BJ (cell line): ENCODE results near the gene HS6ST2. TPM values are rescaled to one million over a fixed set of nuclear protein-coding genes. Genes with fewer than 3 reads are reported as not detected.
"Not testable (repeated sequence)": the region's sequence is repeated elsewhere in the genome, so short reads cannot be mapped to it uniquely, and the experiment has no call there.

Source experiments
- CTCF ChIA-PET: fragments of 350-600 bp; formaldehyde crosslinking; extraction: SDS; loops from one replicate; lab custom pipeline; 2021; ENCODE audit warnings: antibody characterized with exemption, inconsistent platforms; lab: Yijun Ruan, JAX
- POLR2A ChIA-PET: fragments of 300-600 bp; sonication (Branson Sonifier 250); formaldehyde crosslinking; extraction: SDS; loops from one replicate; lab custom pipeline; 2021; ENCODE audit warnings: antibody characterized with exemption; lab: Charles Lee
- DNase-seq: peaks from one replicate; pipeline ENCODE4 v3.0.0-alpha.2; 2011; ENCODE audit warnings: low read depth
- H3K27me3 ChIP-seq: 2 replicates; pipeline ENCODE4 v1.6.0; 2011; ENCODE audit warnings: low read length; ENCODE audit not compliant: control insufficient read depth, insufficient read depth
- H3K36me3 ChIP-seq: 2 replicates; pipeline ENCODE4 v1.5.1; 2011; ENCODE audit warnings: low read length; ENCODE audit not compliant: control insufficient read depth, insufficient read depth
- H3K4me3 ChIP-seq: 2 replicates; pipeline ENCODE4 v1.5.1; 2011; ENCODE audit warnings: low read depth, mild to moderate bottlenecking, control low read depth, low read length
- polyA plus RNA-seq: library from polyadenylated mRNA; depleted of rRNA; stranded (reverse); fragments of >200 nt; gene quantifications from 2 replicates; pipeline ENCODE4 v1.2.3, GENCODE V29; 2011
- TF ChIP-seq, protein P1 (sequence below): IDR thresholded peaks from 2 replicates; pipeline ENCODE4 v1.5.1; 2011; ENCODE audit warnings: low read depth, mild to moderate bottlenecking, control low read depth, inconsistent platforms, low read length, moderate library complexity; ENCODE audit not compliant: insufficient read depth

Gene HS6ST2
- polyA plus RNA-seq, 1 experiment, result not detected

DNA sequence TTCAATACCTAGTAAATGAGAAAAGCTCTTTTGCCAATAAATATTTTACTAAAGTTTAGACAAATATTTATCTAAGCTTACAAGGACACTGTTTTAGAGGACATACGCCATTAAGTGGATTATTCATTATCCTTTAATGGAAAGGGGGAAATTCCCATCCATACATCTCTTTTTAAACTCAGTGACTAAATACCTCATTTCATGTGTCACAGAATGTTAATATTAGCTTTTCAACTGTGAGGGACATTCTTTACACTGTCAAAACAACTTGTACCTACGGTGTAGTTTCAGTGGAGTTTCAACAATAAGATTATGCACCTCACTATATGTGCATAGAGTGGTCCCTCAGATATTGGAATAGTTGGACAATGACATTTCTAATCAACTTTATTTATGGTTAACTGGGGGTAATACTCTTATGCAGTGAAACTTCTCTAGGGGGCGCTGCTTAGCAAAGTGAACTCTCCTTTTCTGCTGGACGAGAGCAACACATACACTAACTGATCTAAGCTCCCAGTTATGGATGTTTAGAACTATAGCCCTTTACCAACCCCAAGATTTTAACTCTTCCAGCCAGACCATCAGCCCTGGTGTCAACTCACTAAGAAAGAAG is 9.7 kb downstream of the HS6ST2 start:
- Histone ChIP-seq H3K27me3 (no peaks in the 10 kb centered on the region), H3K36me3 (no peaks in the 10 kb centered on the region), H3K4me3 (no peak overlapping the region)
- TF ChIP-seq, protein P1, sequence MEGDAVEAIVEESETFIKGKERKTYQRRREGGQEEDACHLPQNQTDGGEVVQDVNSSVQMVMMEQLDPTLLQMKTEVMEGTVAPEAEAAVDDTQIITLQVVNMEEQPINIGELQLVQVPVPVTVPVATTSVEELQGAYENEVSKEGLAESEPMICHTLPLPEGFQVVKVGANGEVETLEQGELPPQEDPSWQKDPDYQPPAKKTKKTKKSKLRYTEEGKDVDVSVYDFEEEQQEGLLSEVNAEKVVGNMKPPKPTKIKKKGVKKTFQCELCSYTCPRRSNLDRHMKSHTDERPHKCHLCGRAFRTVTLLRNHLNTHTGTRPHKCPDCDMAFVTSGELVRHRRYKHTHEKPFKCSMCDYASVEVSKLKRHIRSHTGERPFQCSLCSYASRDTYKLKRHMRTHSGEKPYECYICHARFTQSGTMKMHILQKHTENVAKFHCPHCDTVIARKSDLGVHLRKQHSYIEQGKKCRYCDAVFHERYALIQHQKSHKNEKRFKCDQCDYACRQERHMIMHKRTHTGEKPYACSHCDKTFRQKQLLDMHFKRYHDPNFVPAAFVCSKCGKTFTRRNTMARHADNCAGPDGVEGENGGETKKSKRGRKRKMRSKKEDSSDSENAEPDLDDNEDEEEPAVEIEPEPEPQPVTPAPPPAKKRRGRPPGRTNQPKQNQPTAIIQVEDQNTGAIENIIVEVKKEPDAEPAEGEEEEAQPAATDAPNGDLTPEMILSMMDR, result no peak
- CTCF ChIA-PET, result no interaction called here
- POLR2A ChIA-PET, result no interaction called here
- no peak for DNase-seq

GRCh38 chrX:132945055-132945599 is 13.3 kb downstream of the HS6ST2 start:
- POLR2A ChIA-PET, result not testable (repeated sequence)

GRCh38 chrX:132940727-132941327 is 17.6 kb downstream of the HS6ST2 start:
- POLR2A ChIA-PET, result no interaction called here
- H3K27me3 ChIP-seq, result no peaks in the 10 kb centered on the region
- TF ChIP-seq, protein P1, result no peak
- no peak overlapping the region for H3K4me3 ChIP-seq
- no peak for DNase-seq
- no peaks in the 10 kb centered on the region for H3K36me3 ChIP-seq
- CTCF ChIA-PET, result no interaction called here

More at GRCh38 chrX:132945055-132945599, 13.3 kb downstream of the HS6ST2 start:
- H3K4me3 ChIP-seq, H3K27me3 ChIP-seq, CTCF ChIA-PET, H3K36me3 ChIP-seq, DNase-seq: not testable (repeated sequence)

DNA sequence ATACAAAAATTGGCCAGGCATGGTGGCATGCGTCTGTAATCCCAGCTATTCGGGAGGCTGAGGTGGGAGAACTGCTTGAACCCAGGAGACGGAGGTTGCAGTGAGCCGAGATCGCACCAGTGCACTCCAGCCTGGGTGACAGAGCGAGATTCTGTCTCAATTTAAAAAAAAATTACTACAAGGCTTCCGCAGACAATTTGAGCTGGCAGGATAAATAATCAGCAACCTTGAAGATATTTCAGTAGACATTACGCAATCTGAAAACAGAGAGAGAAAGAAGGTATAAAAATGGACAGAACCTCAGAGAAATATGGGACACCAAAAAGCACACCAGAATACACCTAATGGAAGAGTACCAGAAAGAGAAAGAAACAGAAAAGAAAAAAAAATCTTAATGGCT is 25.3 kb downstream of the HS6ST2 start:
- DNase-seq, result no peak
- TF ChIP-seq, protein P1, result no peak
- ChIA-PET POLR2A (no interaction called here), CTCF (no interaction called here)
- H3K27me3 ChIP-seq, result no peaks in the 10 kb centered on the region
- no peaks in the 10 kb centered on the region for H3K36me3 ChIP-seq
- no peak overlapping the region for H3K4me3 ChIP-seq

DNA sequence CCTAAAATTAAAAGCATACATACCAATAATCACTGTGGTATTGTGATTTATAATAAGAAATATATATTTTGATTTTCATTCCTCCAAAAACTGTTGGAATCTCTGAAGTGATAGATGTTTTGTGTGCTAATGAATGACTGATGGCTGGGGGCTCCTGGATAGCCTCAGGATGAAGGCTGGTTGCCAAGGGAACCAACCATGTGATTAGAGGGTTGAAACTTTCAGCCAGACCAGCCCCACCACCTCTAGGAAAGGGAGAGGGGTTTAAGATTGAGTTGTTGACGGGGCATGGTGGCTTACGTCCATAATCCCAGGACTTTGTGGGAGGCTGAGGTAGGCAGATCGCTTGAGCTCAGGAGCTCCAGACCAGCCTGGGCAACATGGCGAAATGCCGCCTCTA is 34.0 kb downstream of the HS6ST2 start:
- DNase-seq, result no peak
- ChIA-PET POLR2A (no interaction called here), CTCF (no interaction called here)
- Histone ChIP-seq H3K36me3 (no peaks in the 10 kb centered on the region), H3K27me3 (no peaks in the 10 kb centered on the region), H3K4me3 (no peak overlapping the region)
- TF ChIP-seq, protein P1, result no peak
